Ovary (tissue), 9 donors: ENCODE results near the gene SEZ6L2. TPM values are rescaled to one million over a fixed set of nuclear protein-coding genes. Genes with fewer than 3 reads are reported as not detected.

Source experiments
- DNase-seq, 5 donors: peaks; one replicate each; pipeline ENCODE4 v3.0.0-alpha.2; 2019 to 2020
- H3K27ac ChIP-seq, 2 donors: fragments of 200-600 bp; one replicate each; pipeline versions ENCODE4 v1.5.1 to v1.8.0; 2019 to 2022
- H3K27me3 ChIP-seq: fragments of 200-600 bp; one replicate; pipeline ENCODE4 v1.8.0; 2022
- H3K36me3 ChIP-seq: fragments of 200-600 bp; sonication (generic); one replicate; pipeline ENCODE4 v1.5.1; 2019
- H3K4me1 ChIP-seq: one replicate; pipeline ENCODE4 v1.8.1; 2013; ENCODE audit warnings: mild to moderate bottlenecking, moderate library complexity; ENCODE audit not compliant: insufficient read depth
- H3K4me3 ChIP-seq: fragments of 200-600 bp; sonication (generic); one replicate; pipeline ENCODE4 v1.5.1; 2017
- H3K9me3 ChIP-seq, 2 donors: fragments of 200-600 bp in 1 of 2; sonication (generic) in 1 of 2; one replicate each; pipeline versions ENCODE4 v1.5.1 to v1.8.1; 2013 to 2019; ENCODE audit warnings: mild to moderate bottlenecking in 1 of 2, moderate library complexity in 1 of 2
- CTCF ChIP-seq, 3 donors: fragments of 450-650 bp in 2 of 3; fragments of 200-600 bp in 1 of 3; IDR thresholded peaks; one replicate each; pipeline versions ENCODE4 v1.5.1 to v1.8.0; 2016 to 2022; ENCODE audit warnings: antibody characterized with exemption in 3 of 3, mild to moderate bottlenecking in 1 of 3
- EP300 ChIP-seq: sonication (generic); formaldehyde crosslinking; IDR thresholded peaks from one replicate; pipeline ENCODE4 v1.6.1; 2017; ENCODE audit warnings: antibody characterized with exemption
- POLR2A ChIP-seq: fragments of 450-650 bp; IDR thresholded peaks from one replicate; pipeline ENCODE4 v1.6.1; 2017; ENCODE audit warnings: antibody characterized with exemption, mild to moderate bottlenecking, moderate library complexity
- WGBS, 3 donors: extraction: QIAGEN DNeasy Blood & Tissue Kit in 1 of 3; methylation state at CpG; one replicate each; pipeline versions ENCODE4 v1.1.5 to v1.1.7; 2013 to 2017; 5-methylcytosine and 5-hydroxymethylcytosine counted together
- intact Hi-C, 4 donors: fragments of 100-400 bp; cut with DNase I; formaldehyde crosslinking; loops; one replicate each; pipeline versions ENCODE4 v1.11.0 to v1.15.1; 2022 to 2023
- polyA plus RNA-seq, 2 donors: library from polyadenylated mRNA; stranded (reverse); fragments of 200-250 nt in 1 of 2; fragments of 350-450 nt in 1 of 2; fragmentation: Illumina TruSeq in 1 of 2; extraction: RNeasy Lipid Tissue Mini Kit (QIAGEN cat#74804) in 1 of 2; gene quantifications; one replicate each; pipeline ENCODE4 v1.2.3, GENCODE V29; 2013 to 2014
- total RNA-seq, 7 donors: library from RNA; depleted of rRNA in 2 of 7; stranded (reverse); fragments of >200 nt in 2 of 7; fragmentation: NEBNext Ultra II Directional in 3 of 7; extraction: Animal tissue kit (Norgen Biotek cat#: 25700) in 3 of 7; gene quantifications; one replicate each; pipeline versions ENCODE4 v1.1.0 to v1.2.4, GENCODE V29; 2016 to 2023
- donor health status: DM: no; HTN: no; CAD: no; lungs with moderate emphysema.
- donor health status: DM: no; HTN: no; CAD: no.
- donor health status: Bipolar disorder and iron deficiency.
- donor health status: DM: yes; HTN: yes; CAD: no.
- donor health status: DM: no; HTN: no; CAD: no.
- donor health status: DM: yes; HTN: yes; CAD: no.

The SEZ6L2 gene
- total and polyA plus RNA-seq, 9 donors, result 0.73 to 13.3 (median 3.1) TPM

DNA sequence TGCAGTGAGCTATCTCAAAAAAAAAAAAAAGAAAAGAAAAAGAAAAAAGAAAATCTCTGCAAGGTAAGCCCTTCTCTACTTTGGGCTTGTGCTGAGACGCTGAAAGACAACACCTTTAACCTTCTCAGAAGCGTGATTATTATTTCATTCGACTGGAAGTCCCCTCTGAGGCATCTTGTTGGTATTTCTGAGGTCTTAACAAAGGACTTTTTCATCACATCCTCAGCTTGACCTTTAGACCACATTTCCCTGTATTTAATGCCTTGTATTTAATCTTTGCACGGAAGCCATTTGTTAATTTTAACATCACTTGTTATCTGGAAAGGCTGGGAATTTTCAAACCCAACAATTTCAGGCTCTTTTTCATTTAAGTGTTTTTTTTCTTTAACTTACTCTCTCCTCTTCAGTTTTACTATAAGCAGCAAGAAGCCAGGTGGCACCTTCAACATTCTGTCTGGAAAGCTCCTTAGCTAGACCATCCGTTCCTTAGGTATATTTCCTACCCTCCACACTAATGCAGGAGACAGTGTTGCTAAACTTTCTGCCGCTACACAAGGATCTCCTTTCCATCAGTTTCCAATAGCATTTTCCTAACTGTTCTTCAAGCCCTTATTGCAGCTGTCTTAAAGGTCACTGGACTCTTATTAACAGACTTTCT is 16.4 kb upstream of the SEZ6L2 start:
- Histone ChIP-seq H3K36me3 (no peaks in the 10 kb centered on the region), H3K27me3 (no peaks in the 10 kb centered on the region), H3K27ac (no peak overlapping the region), H3K4me1 (no peaks in the 10 kb centered on the region), H3K4me3 (no peak overlapping the region), H3K9me3 (no peaks in the 10 kb centered on the region)
- intact Hi-C loops, result no loop called here
- DNase-seq, result no peak
- 83 to 88% (median 85%) methylated on average over 6 of the region's 6 CpGs for WGBS, 3 donors
- TF ChIP-seq EP300 (no peak), POLR2A (no peak), CTCF (IDR thresholded peaks at IDR 0.05) (no peak)

DNA sequence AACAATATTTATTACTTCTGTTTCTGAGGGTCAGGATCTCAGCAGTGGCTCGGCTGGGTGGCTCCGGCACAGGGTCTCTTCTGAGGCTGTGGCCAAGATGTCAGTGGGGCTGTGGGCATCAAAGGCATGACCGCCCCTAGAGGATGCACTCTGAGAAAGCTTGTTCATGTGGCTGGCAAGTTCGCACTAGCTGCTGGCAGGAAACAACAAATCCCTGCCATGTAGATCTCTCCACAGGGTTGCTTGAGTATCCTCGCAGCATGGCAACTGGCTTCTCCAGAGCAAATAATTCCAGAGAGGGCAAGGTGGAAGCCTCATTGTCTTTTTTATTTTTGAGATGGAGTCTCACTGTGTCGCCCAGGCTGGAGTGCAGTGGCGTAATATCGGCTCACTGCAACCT is 14.2 kb upstream of the SEZ6L2 start:
- no peak for TF ChIP-seq EP300
- no peak for TF ChIP-seq POLR2A
- no peak for TF ChIP-seq CTCF (IDR thresholded peaks at IDR 0.05)
- no peak overlapping the region for H3K4me3 ChIP-seq
- WGBS, 3 donors, result 94 to 97% (median 95%) methylated on average over 8 of the region's 8 CpGs
- H3K36me3 ChIP-seq, result no peaks in the 10 kb centered on the region
- H3K27me3 ChIP-seq, result no peaks in the 10 kb centered on the region
- no peaks in the 10 kb centered on the region for H3K4me1 ChIP-seq
- intact Hi-C loops, result loop anchor here in 1 of 4 donors (5.0 kb wide), 1 partner anchor 41 kb away; no protein-coding TSS in a partner anchor
- no peak overlapping the region for H3K27ac ChIP-seq
- no peaks in the 10 kb centered on the region for H3K9me3 ChIP-seq
- peak in 1 of 5 donors; percentile 8 for DNase-seq

- no peaks in the 10 kb centered on the region for H3K36me3 ChIP-seq
- intact Hi-C loops, result loop anchor here in 1 of 4 donors (5.0 kb wide), 1 partner anchor 40 kb away; no protein-coding TSS in a partner anchor
- TF ChIP-seq CTCF (IDR thresholded peaks at IDR 0.05), result no peak
- TF ChIP-seq EP300, result no peak
- no peak for TF ChIP-seq POLR2A
- H3K27me3 ChIP-seq, result no peaks in the 10 kb centered on the region
- DNase-seq, result peak in 1 of 5 donors; percentile 26
- no peak overlapping the region for H3K4me3 ChIP-seq
- WGBS, 3 donors, result 49 to 68% (median 60%) methylated on average over 11 of the region's 11 CpGs
- H3K27ac ChIP-seq, result no peak overlapping the region
- no peaks in the 10 kb centered on the region for H3K4me1 ChIP-seq
- H3K9me3 ChIP-seq, result no peaks in the 10 kb centered on the region
Measured at GRCh38 chr16:29912087-29912486, 12.7 kb upstream of the SEZ6L2 start.

DNA sequence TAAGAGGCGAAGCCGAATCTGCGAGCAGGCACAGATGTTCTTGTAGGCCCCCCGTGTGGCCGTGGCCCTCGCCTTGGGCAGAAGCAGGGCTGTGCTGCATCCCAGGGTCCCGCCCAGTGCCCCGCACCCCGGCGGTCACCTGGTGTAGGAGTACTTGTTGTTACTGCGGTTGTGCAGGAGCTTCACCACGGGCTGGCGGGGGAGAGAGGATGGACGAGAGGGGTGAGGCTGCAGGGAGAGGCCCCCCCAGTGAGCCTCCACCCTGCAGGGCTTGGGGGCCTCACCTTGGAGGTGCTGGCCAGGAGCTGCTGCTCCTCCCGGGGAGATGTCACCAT is 12.3 kb upstream of the SEZ6L2 start:
- H3K27ac ChIP-seq, result no peak overlapping the region
- H3K27me3 ChIP-seq, result no peaks in the 10 kb centered on the region
- WGBS, 3 donors, result 53 to 64% (median 56%) methylated on average over 15 of the region's 15 CpGs
- H3K4me3 ChIP-seq, result no peak overlapping the region
- intact Hi-C loops, result loop anchor here in 1 of 4 donors (5.0 kb wide), 1 partner anchor 39 kb away; no protein-coding TSS in a partner anchor
- no peak for TF ChIP-seq POLR2A
- TF ChIP-seq EP300, result no peak
- TF ChIP-seq CTCF (IDR thresholded peaks at IDR 0.05), result no peak
- H3K4me1 ChIP-seq, result no peaks in the 10 kb centered on the region
- peak in 1 of 5 donors; percentile 31 for DNase-seq
- H3K36me3 ChIP-seq, result no peaks in the 10 kb centered on the region
- no peaks in the 10 kb centered on the region for H3K9me3 ChIP-seq
